GM12892 (cell line): ENCODE results near the gene ARID1A.
A peak's percentile ranks its signal among the peaks of the same experiment; 100 is the strongest.
"Not testable (repeated sequence)": the region's sequence is repeated elsewhere in the genome, so short reads cannot be mapped to it uniquely, and the experiment has no call there.

Source experiments
- DNase-seq: peaks from one replicate; pipeline ENCODE4 v3.0.0; 2011; ENCODE audit not compliant: insufficient read length
- FAIRE-seq: peaks from 2 replicates; lab custom pipeline; 2011; peaks lifted over from hg19 to GRCh38; lab: Jason Lieb, UNC
- POLR2A ChIP-seq: IDR thresholded peaks from 2 replicates; pipeline ENCODE4 v1.6.1; 2011; ENCODE audit warnings: low read depth, low read length, control low read depth
- POLR2AphosphoS5 ChIP-seq: IDR thresholded peaks from 2 replicates; pipeline ENCODE4 v1.6.1; 2011; ENCODE audit warnings: low read depth, low read length, control low read depth
- TAF1 ChIP-seq: IDR thresholded peaks from 2 replicates; pipeline ENCODE4 v1.6.1; 2011; ENCODE audit warnings: low read depth, mild to moderate bottlenecking, control low read depth, low read length, borderline replicate concordance

ARID1A gene

DNA sequence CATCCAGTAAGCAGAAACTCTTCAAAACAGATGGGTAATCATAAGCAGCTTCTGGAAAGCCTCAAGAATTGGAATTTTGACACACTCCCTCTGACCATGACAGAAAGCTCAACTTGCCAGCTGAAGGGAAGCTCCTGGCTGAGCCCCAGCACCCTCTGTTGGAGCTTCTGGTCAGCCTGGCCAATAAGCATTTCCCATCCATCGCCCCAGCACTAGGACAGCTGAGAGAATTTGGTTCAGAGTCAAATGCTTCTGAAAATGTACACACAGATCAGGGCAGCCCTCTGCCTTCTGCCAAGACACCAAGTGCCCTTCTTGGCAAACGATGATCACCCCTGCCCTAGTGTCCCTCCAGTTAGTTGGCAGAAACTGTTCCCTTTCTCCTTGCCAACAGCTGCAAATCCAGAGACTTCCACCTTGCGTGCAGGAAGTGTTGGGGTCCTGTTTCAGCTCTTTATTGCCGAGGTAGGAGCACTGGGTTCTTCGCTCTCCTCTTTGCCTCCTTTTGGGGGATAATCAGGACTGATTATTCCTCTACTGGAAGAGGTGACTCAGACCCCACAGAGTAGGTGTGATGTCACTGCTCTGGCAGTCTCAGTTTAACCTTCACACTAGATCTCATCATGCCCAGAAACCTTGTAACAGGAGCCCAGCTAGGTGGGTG lies 103.8 kb downstream of the ARID1A start:
- no peak for TF ChIP-seq TAF1
- no peak for TF ChIP-seq POLR2AphosphoS5
- no peak for TF ChIP-seq POLR2A
- no peak for DNase-seq
- no peak for FAIRE-seq

- DNase-seq, FAIRE-seq: not testable (repeated sequence)
Observed at GRCh38 chr1:26803932-26804331, 108.1 kb downstream of the ARID1A start.

DNA sequence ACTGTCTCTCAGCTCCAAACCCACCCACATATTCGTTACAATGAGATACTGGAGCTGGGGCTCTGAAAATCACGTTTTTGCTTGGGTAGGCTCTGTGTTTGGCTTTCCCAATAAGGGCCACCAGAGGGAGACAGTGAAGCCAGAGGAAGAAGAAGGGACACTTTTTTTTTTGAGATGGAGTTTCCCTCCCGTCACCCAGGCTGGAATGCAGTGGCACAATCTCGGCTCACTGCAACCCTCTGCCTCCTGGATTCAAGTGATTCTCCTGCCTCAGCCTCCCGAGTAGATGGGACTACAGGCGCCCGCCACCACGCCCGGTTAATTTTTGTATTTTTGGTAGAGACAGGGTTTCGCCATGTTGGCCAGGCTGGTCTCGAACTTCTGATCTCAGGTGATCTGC lies 114.3 kb downstream of the ARID1A start:
- peak; percentile 52 for DNase-seq
- peak; percentile 44 for FAIRE-seq

DNA sequence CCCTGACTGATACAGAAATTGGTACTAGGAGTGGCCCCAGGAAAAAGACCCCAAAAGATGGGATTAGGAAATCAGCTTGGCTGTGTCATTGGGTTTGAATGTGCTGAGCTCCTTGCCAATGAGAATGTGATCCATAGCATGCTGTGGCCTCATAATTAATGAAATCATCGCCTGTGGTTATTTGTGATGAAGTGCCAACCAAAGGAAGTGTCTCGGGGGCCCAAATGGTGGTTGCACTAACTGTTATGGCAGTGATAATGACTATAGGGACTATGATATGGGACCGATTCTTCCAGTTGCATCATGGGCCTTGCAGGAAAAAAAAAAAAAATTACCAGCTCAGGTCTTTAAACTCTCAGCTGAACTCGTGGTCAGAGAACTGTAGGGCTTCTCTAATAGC lies 115.2 kb downstream of the ARID1A start:
- FAIRE-seq = no peak
- TF ChIP-seq POLR2A = no peak
- no peak for TF ChIP-seq TAF1
- no peak for DNase-seq

- DNase-seq = no peak
- FAIRE-seq = no peak
- no peak for TF ChIP-seq TAF1
- no peak for TF ChIP-seq POLR2AphosphoS5
- no peak for TF ChIP-seq POLR2A
Observed at GRCh38 chr1:26811708-26812107, 115.9 kb downstream of the ARID1A start.

DNA sequence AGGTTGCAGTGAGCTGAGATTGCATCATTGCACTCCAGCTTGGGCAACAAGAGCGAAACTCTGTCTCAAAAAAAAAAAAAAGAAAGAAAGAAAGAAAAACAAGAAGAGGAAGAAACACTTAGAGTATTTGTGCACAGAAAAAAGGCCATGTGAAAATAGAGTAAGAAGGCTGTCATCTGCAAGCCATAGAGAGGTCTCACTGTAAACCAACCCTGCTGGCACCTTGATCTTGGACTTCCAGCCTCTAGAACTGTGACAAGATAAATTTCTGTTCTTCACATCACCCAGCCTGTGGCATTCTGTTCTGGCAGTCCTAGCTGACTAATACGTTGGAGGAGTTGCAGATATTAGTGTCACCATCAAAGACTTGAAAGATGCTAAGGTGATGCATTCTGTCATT lies 118.6 kb downstream of the ARID1A start:
- DNase-seq = no peak
- TF ChIP-seq TAF1 (no peak), POLR2AphosphoS5 (no peak)
- FAIRE-seq = no peak

DNA sequence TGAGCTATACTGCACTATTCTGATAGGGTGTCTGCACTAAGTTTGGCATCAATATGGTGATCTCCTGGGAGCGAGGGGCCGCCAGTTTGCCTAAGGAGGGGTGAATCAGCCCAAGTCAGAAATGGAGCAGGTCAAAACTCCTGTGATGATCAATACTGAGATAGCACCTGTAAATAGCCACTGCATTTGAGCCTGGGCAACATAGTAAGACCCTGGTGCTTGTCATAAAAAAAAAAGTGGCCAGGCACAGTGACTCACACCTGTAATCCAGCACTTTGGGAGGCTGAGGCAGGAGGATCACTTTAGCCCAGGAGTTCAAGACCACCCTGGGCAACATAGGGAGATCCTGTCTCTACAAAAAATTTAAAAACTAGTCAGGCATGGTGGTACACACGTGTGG lies 119.1 kb downstream of the ARID1A start:
- DNase-seq (no peak), FAIRE-seq (no peak)
- no peak for TF ChIP-seq TAF1
- no peak for TF ChIP-seq POLR2A
- no peak for TF ChIP-seq POLR2AphosphoS5

GRCh38 chr1:26820784-26821269 lies 125.0 kb downstream of the ARID1A start:
- FAIRE-seq = peak; percentile 87
- peak; percentile 62 for DNase-seq
- TF ChIP-seq POLR2AphosphoS5 = no peak
- TF ChIP-seq TAF1 = no peak
- TF ChIP-seq POLR2A = no peak

- no peak for FAIRE-seq
- TF ChIP-seq POLR2AphosphoS5 (no peak), TAF1 (no peak), POLR2A (no peak)
- no peak for DNase-seq
Observed at GRCh38 chr1:26822737-26823395, 127.1 kb downstream of the ARID1A start.

- FAIRE-seq (no peak), DNase-seq (no peak)
- TF ChIP-seq POLR2A = no peak
Observed at GRCh38 chr1:26824731-26825130, 128.9 kb downstream of the ARID1A start.

- TF ChIP-seq TAF1 (0 out of 2 replicates have a peak, but pooled peaks have one; percentile 7), POLR2A (peak; percentile 68), POLR2AphosphoS5 (no peak)
- peak; percentile 80 for DNase-seq
- FAIRE-seq = peak; percentile 79
Observed at GRCh38 chr1:26826261-26827105, 130.7 kb downstream of the ARID1A start, which contains the start of gene ZDHHC18. Gene ZDHHC18 (plus strand): TSS chr1:26826688. CDS start chr1:26826805, 117 bp downstream.

DNA sequence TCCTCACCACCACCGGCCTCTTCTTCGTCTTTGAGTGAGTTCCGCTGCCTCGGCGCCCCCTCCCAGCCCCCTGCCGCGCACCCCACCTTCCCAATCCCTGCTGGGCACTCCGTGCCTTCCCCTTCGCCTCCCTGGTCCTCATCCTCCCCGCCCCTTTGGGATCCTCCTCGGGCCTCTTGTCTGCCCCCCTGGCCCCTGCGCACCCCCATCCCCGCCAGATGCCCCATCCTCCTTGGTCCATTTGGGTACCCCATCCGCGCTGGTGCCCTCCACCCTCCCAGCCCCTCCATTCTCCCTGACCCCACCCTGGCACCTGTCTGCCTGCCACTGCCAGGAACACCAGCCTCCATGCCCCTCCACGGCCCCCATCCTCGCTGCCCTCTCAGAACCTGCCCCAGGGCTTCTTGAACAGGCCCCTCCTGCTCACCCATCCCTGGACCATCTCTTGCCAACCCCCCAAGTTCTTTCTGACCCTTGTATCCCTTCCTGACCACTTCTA lies 131.3 kb downstream of the ARID1A start:
- no peak for DNase-seq
- no peak for FAIRE-seq
- TF ChIP-seq POLR2AphosphoS5 = no peak
- no peak for TF ChIP-seq TAF1
